OCI-LY1 (cell line): ENCODE results near the gene DMRT3.

Experiments
- H2AFZ ChIP-seq: fragments of 200-600 bp; sonication (generic), shearing (Covaris generic); 2 replicates; pipeline ENCODE4 v1.6.0; 2014; ENCODE audit warnings: antibody characterized with exemption, mild to moderate bottlenecking, low read length
- H3F3A ChIP-seq: fragments of 200-600 bp; sonication (generic), shearing (Covaris generic); 2 replicates; pipeline ENCODE4 v1.6.0; 2014; ENCODE audit warnings: mild to moderate bottlenecking, antibody characterized with exemption, low read length, moderate library complexity; ENCODE audit not compliant: insufficient read depth
- H3K27ac ChIP-seq: fragments of 200-600 bp; sonication (generic); 2 replicates; pipeline ENCODE4 v1.5.1; 2014; ENCODE audit warnings: low read length, mixed run types, mild to moderate bottlenecking, low read depth; ENCODE audit not compliant: poor library complexity, severe bottlenecking
- H3K27me3 ChIP-seq: fragments of 200-600 bp; sonication (generic); 2 replicates; pipeline ENCODE4 v1.6.0; 2014; ENCODE audit warnings: antibody characterized with exemption, mild to moderate bottlenecking, low read length, moderate library complexity; ENCODE audit not compliant: insufficient read depth
- H3K36me3 ChIP-seq: fragments of 200-600 bp; sonication (generic); 2 replicates; pipeline ENCODE4 v1.6.1; 2014; ENCODE audit warnings: mild to moderate bottlenecking, antibody characterized with exemption, low read length, moderate library complexity, mixed read lengths; ENCODE audit not compliant: insufficient read depth
- H3K4me1 ChIP-seq: fragments of 200-600 bp; sonication (generic); 2 replicates; pipeline ENCODE4 v1.5.1; 2014; ENCODE audit warnings: mild to moderate bottlenecking, low read length, moderate library complexity; ENCODE audit not compliant: insufficient read depth, severe bottlenecking
- H3K4me2 ChIP-seq: fragments of 200-600 bp; sonication (generic), shearing (Covaris generic); 2 replicates; pipeline ENCODE4 v1.6.1; 2014; ENCODE audit warnings: low read length
- H3K4me3 ChIP-seq: fragments of 200-600 bp; sonication (generic); 2 replicates; pipeline ENCODE4 v1.5.1; 2014; ENCODE audit warnings: low read length, low read depth, mild to moderate bottlenecking, mixed read lengths; ENCODE audit not compliant: poor library complexity, severe bottlenecking
- H3K79me2 ChIP-seq: fragments of 200-600 bp; shearing (Covaris generic); 2 replicates; pipeline ENCODE4 v1.6.1; 2016; ENCODE audit warnings: mixed run types, low read length, mixed read lengths; ENCODE audit not compliant: insufficient read depth
- H3K9ac ChIP-seq: fragments of 200-600 bp; sonication (generic), shearing (Covaris generic); 2 replicates; pipeline ENCODE4 v1.6.1; 2014; ENCODE audit warnings: mild to moderate bottlenecking, low read length, mixed read lengths
- H3K9me2 ChIP-seq: fragments of 200-600 bp; sonication (generic), shearing (Covaris generic); 2 replicates; pipeline ENCODE4 v1.6.1; 2014; ENCODE audit warnings: low read depth, mild to moderate bottlenecking, low read length, mixed read lengths
- H3K9me3 ChIP-seq: fragments of 200-600 bp; shearing (Covaris generic); 2 replicates; pipeline ENCODE4 v1.6.1; 2014; ENCODE audit warnings: low read length, mixed read lengths
- H4K20me1 ChIP-seq: fragments of 200-600 bp; sonication (generic), shearing (Covaris generic); 2 replicates; pipeline ENCODE4 v1.6.0; 2016; ENCODE audit warnings: mild to moderate bottlenecking, low read length; ENCODE audit not compliant: insufficient read depth
- CTCF ChIP-seq: fragments of 200-600 bp; sonication (generic), shearing (Covaris generic); IDR thresholded peaks from 2 replicates; pipeline ENCODE4 v1.5.1; 2017; ENCODE audit warnings: mild to moderate bottlenecking, antibody characterized with exemption, low read length, moderate library complexity, mixed read lengths
- EZH2 ChIP-seq: fragments of 200-600 bp; sonication (generic), shearing (Covaris generic); IDR thresholded peaks from 2 replicates; pipeline ENCODE4 v1.8.0; 2017; ENCODE audit warnings: borderline replicate concordance, mixed run types, mild to moderate bottlenecking, antibody characterized with exemption, low read length, moderate library complexity, mixed read lengths

DMRT3 gene

GRCh38 chr9:959914-960313 is 16.5 kb upstream of the DMRT3 start:
- Histone ChIP-seq H2AFZ (no peak overlapping the region), H3F3A (no peaks in the 10 kb centered on the region), H3K9me3 (no peaks in the 10 kb centered on the region), H3K9me2 (no peaks in the 10 kb centered on the region), H3K27ac (no peak overlapping the region), H3K4me1 (no peaks in the 10 kb centered on the region), H3K79me2 (no peaks in the 10 kb centered on the region), H3K36me3 (no peaks in the 10 kb centered on the region), H3K9ac (no peak overlapping the region), H4K20me1 (no peaks in the 10 kb centered on the region), H3K27me3 (no peaks in the 10 kb centered on the region), H3K4me3 (no peak overlapping the region), H3K4me2 (no peak overlapping the region)
- TF ChIP-seq CTCF = no peak

DNA sequence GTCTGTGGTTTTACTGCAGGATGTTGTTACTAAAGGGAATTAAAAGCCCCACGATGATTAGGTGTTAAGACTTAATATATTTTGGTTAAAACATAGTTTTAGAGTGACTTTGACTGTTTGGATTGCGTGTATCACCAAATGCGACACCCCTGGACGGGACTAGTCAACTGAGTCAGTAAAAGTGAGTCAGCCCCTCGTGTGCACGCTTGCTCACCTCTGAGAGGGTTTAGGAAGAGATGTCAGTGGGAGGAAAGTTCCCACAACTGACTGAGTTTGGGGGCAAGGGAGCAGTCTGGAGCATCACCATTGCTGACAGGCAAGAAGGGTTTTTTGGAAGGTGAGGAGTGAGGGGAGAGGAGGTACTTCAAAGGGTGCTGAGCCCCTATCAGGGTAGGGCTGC is 14.4 kb upstream of the DMRT3 start:
- Histone ChIP-seq H3K9me2 (no peaks in the 10 kb centered on the region), H3K9ac (no peak overlapping the region), H3K27me3 (no peaks in the 10 kb centered on the region), H3K27ac (no peak overlapping the region), H2AFZ (no peak overlapping the region), H3K4me3 (no peak overlapping the region), H3K36me3 (no peaks in the 10 kb centered on the region), H3K9me3 (no peaks in the 10 kb centered on the region), H3K4me2 (no peak overlapping the region), H3K4me1 (no peaks in the 10 kb centered on the region), H3K79me2 (no peaks in the 10 kb centered on the region), H3F3A (no peaks in the 10 kb centered on the region), H4K20me1 (no peaks in the 10 kb centered on the region)
- no peak for TF ChIP-seq EZH2
- TF ChIP-seq CTCF = no peak

- Histone ChIP-seq H3K36me3 (no peaks in the 10 kb centered on the region), H3K4me1 (peaks cover 9% of the 10 kb centered on the region), H4K20me1 (no peaks in the 10 kb centered on the region), H3K4me2 (no peak overlapping the region), H3K27me3 (no peaks in the 10 kb centered on the region), H3F3A (no peaks in the 10 kb centered on the region), H3K4me3 (no peak overlapping the region), H2AFZ (no peak overlapping the region), H3K27ac (no peak overlapping the region), H3K9ac (no peak overlapping the region), H3K79me2 (no peaks in the 10 kb centered on the region), H3K9me3 (no peaks in the 10 kb centered on the region), H3K9me2 (no peaks in the 10 kb centered on the region)
- TF ChIP-seq EZH2 (no peak), CTCF (no peak)
These were observed 11.0 kb upstream of the DMRT3 start for GRCh38 chr9:965497-965896.
